ENCODE data around the gene SLC39A11.
"Not testable (repeated sequence)": the region's sequence is repeated elsewhere in the genome, so short reads cannot be mapped to it uniquely, and the experiment has no call there.

The SLC39A11 gene

GRCh38 chr17:72642720-72643119, 449.8 kb downstream of the SLC39A11 start:
- Histone ChIP-seq H3K4me2 (ENCODE audit: low read length, poor library complexity, severe bottlenecking) (no peak overlapping the region), H3K9me3 (ENCODE audit: control insufficient read depth, low read length) (no peaks in the 10 kb centered on the region), H3K9ac (ENCODE audit: low read length) (no peak overlapping the region), H2BK12ac (ENCODE audit: low read length in 2 of 2) (no peak overlapping the region), H2BK15ac (ENCODE audit: low read depth, poor library complexity, severe bottlenecking) (no peak overlapping the region), H3K79me1 (replicated peaks; ENCODE audit: low read length, poor library complexity, severe bottlenecking) (no peaks in the 10 kb centered on the region), H2AFZ (ENCODE audit: low read depth, low read length) (no peak overlapping the region), H3K27me3 (ENCODE audit: control insufficient read depth in 1 of 2, insufficient read depth in 1 of 2, low read length in 2 of 2) (peaks cover 0 to 30% of the 10 kb centered on the region in 2 experiments), H3K4ac (ENCODE audit: low read depth in 1 of 2, low read length in 2 of 2) (no peak overlapping the region), H3K4me3 (ENCODE audit: insufficient read depth in 1 of 2, low read depth in 1 of 2, low read length in 2 of 2) (no peak overlapping the region), H2BK5ac (ENCODE audit: low read depth, low read length, poor library complexity, severe bottlenecking) (no peak overlapping the region), H2AK5ac (ENCODE audit: low read length, severe bottlenecking) (no peak overlapping the region), H3K14ac (ENCODE audit: low read length in 2 of 2) (no peak overlapping the region), H3K27ac (ENCODE audit: low read length, poor library complexity, severe bottlenecking) (no peak overlapping the region), H3K36me3 (ENCODE audit: control insufficient read depth in 1 of 2, insufficient read depth in 2 of 2, low read depth in 1 of 2, low read length in 2 of 2) (no peaks in the 10 kb centered on the region), H3K18ac (ENCODE audit: low read depth in 1 of 2, low read length in 2 of 2) (no peak overlapping the region), H3K23ac (ENCODE audit: low read length in 2 of 2) (no peak overlapping the region), H4K8ac (ENCODE audit: low read length) (no peak overlapping the region), H2BK120ac (ENCODE audit: low read depth, low read length) (no peak overlapping the region), H4K91ac (ENCODE audit: low read length) (no peak overlapping the region), H3K4me1 (ENCODE audit: control insufficient read depth, insufficient read depth, low read depth, low read length) (no peaks in the 10 kb centered on the region)
- no peak for DNase-seq
- 83% methylated on average over 6 of the region's 7 CpGs for WGBS

- Histone ChIP-seq H3K4me1 (ENCODE audit: control insufficient read depth, insufficient read depth, low read depth, low read length) (no peaks in the 10 kb centered on the region), H3K27me3 (ENCODE audit: control insufficient read depth in 1 of 2, insufficient read depth in 1 of 2, low read length in 2 of 2) (peaks cover 0 to 40% of the 10 kb centered on the region in 2 experiments), H3K18ac (ENCODE audit: low read depth in 1 of 2, low read length in 2 of 2) (no peak overlapping the region), H3K9ac (ENCODE audit: low read length) (no peak overlapping the region), H2BK12ac (ENCODE audit: low read length in 2 of 2) (no peak overlapping the region), H3K14ac (ENCODE audit: low read length in 2 of 2) (no peak overlapping the region), H4K8ac (ENCODE audit: low read length) (no peak overlapping the region), H3K23ac (ENCODE audit: low read length in 2 of 2) (no peak overlapping the region), H3K4ac (ENCODE audit: low read depth in 1 of 2, low read length in 2 of 2) (no peak overlapping the region), H2BK120ac (ENCODE audit: low read depth, low read length) (no peak overlapping the region), H3K79me1 (replicated peaks; ENCODE audit: low read length, poor library complexity, severe bottlenecking) (no peaks in the 10 kb centered on the region), H3K27ac (ENCODE audit: low read length, poor library complexity, severe bottlenecking) (no peak overlapping the region), H2AFZ (ENCODE audit: low read depth, low read length) (no peak overlapping the region), H3K36me3 (ENCODE audit: control insufficient read depth in 1 of 2, insufficient read depth in 2 of 2, low read depth in 1 of 2, low read length in 2 of 2) (no peaks in the 10 kb centered on the region), H2BK15ac (ENCODE audit: low read depth, poor library complexity, severe bottlenecking) (no peak overlapping the region), H2BK5ac (ENCODE audit: low read depth, low read length, poor library complexity, severe bottlenecking) (no peak overlapping the region), H2AK5ac (ENCODE audit: low read length, severe bottlenecking) (no peak overlapping the region), H4K91ac (ENCODE audit: low read length) (no peak overlapping the region), H3K4me2 (ENCODE audit: low read length, poor library complexity, severe bottlenecking) (no peak overlapping the region), H3K9me3 (ENCODE audit: control insufficient read depth, low read length) (no peaks in the 10 kb centered on the region), H3K4me3 (ENCODE audit: insufficient read depth in 1 of 2, low read depth in 1 of 2, low read length in 2 of 2) (peak overlapping the region in 1 of 2 experiments; percentile 47)
- WGBS = 84% methylated on average over 60 of the region's 61 CpGs
- DNase-seq = no peak
Observed at GRCh38 chr17:72640415-72641165, 451.9 kb downstream of the SLC39A11 start.

GRCh38 chr17:72639711-72640110, 452.8 kb downstream of the SLC39A11 start:
- 92% methylated on average over 7 of the region's 7 CpGs for WGBS
- H3K18ac ChIP-seq (ENCODE audit: low read depth in 1 of 2, low read length in 2 of 2) = no peak overlapping the region

GRCh38 chr17:72638932-72639331, 453.6 kb downstream of the SLC39A11 start:
- H4K91ac ChIP-seq (ENCODE audit: low read length); H2BK12ac ChIP-seq (ENCODE audit: low read length in 2 of 2); H2BK120ac ChIP-seq (ENCODE audit: low read depth, low read length); H2AFZ ChIP-seq (ENCODE audit: low read depth, low read length); H3K4me2 ChIP-seq (ENCODE audit: low read length, poor library complexity, severe bottlenecking); H3K27ac ChIP-seq (ENCODE audit: low read length, poor library complexity, severe bottlenecking); H4K8ac ChIP-seq (ENCODE audit: low read length); H3K18ac ChIP-seq (ENCODE audit: low read depth in 1 of 2, low read length in 2 of 2); H3K36me3 ChIP-seq (ENCODE audit: control insufficient read depth in 1 of 2, insufficient read depth in 2 of 2, low read depth in 1 of 2, low read length in 2 of 2); H3K9me3 ChIP-seq (ENCODE audit: control insufficient read depth, low read length); H3K4me1 ChIP-seq (ENCODE audit: control insufficient read depth, insufficient read depth, low read depth, low read length); H2BK5ac ChIP-seq (ENCODE audit: low read depth, low read length, poor library complexity, severe bottlenecking); H3K23ac ChIP-seq (ENCODE audit: low read length in 2 of 2); H2AK5ac ChIP-seq (ENCODE audit: low read length, severe bottlenecking); H3K4ac ChIP-seq (ENCODE audit: low read depth in 1 of 2, low read length in 2 of 2); DNase-seq; H3K4me3 ChIP-seq (ENCODE audit: insufficient read depth in 1 of 2, low read depth in 1 of 2, low read length in 2 of 2); H3K9ac ChIP-seq (ENCODE audit: low read length); H3K79me1 ChIP-seq (replicated peaks; ENCODE audit: low read length, poor library complexity, severe bottlenecking); H2BK15ac ChIP-seq (ENCODE audit: low read depth, poor library complexity, severe bottlenecking); H3K14ac ChIP-seq (ENCODE audit: low read length in 2 of 2): not testable (repeated sequence)
- WGBS = 99% methylated on average over 2 of the region's 3 CpGs
- H3K27me3 ChIP-seq (ENCODE audit: control insufficient read depth in 1 of 2, insufficient read depth in 1 of 2, low read length in 2 of 2) = peaks cover 0 to 50% of the 10 kb centered on the region in 2 experiments

More at GRCh38 chr17:72639711-72640110, 452.8 kb downstream of the SLC39A11 start:
- Histone ChIP-seq H2BK12ac (ENCODE audit: low read length in 2 of 2) (no peak overlapping the region), H3K4me2 (ENCODE audit: low read length, poor library complexity, severe bottlenecking) (no peak overlapping the region), H2BK15ac (ENCODE audit: low read depth, poor library complexity, severe bottlenecking) (no peak overlapping the region), H4K8ac (ENCODE audit: low read length) (no peak overlapping the region), H4K91ac (ENCODE audit: low read length) (no peak overlapping the region), H3K27ac (ENCODE audit: low read length, poor library complexity, severe bottlenecking) (no peak overlapping the region), H3K9me3 (ENCODE audit: control insufficient read depth, low read length) (no peaks in the 10 kb centered on the region), H3K4me1 (ENCODE audit: control insufficient read depth, insufficient read depth, low read depth, low read length) (no peaks in the 10 kb centered on the region), H3K79me1 (replicated peaks; ENCODE audit: low read length, poor library complexity, severe bottlenecking) (no peaks in the 10 kb centered on the region), H2AK5ac (ENCODE audit: low read length, severe bottlenecking) (no peak overlapping the region), H3K36me3 (ENCODE audit: control insufficient read depth in 1 of 2, insufficient read depth in 2 of 2, low read depth in 1 of 2, low read length in 2 of 2) (no peaks in the 10 kb centered on the region), H3K9ac (ENCODE audit: low read length) (no peak overlapping the region), H2AFZ (ENCODE audit: low read depth, low read length) (no peak overlapping the region), H2BK5ac (ENCODE audit: low read depth, low read length, poor library complexity, severe bottlenecking) (no peak overlapping the region), H2BK120ac (ENCODE audit: low read depth, low read length) (no peak overlapping the region), H3K4me3 (ENCODE audit: insufficient read depth in 1 of 2, low read depth in 1 of 2, low read length in 2 of 2) (no peak overlapping the region), H3K14ac (ENCODE audit: low read length in 2 of 2) (no peak overlapping the region), H3K4ac (ENCODE audit: low read depth in 1 of 2, low read length in 2 of 2) (no peak overlapping the region), H3K27me3 (ENCODE audit: control insufficient read depth in 1 of 2, insufficient read depth in 1 of 2, low read length in 2 of 2) (peaks cover 0 to 47% of the 10 kb centered on the region in 2 experiments), H3K23ac (ENCODE audit: low read length in 2 of 2) (no peak overlapping the region)
- no peak for DNase-seq

All from mesenchymal stem cell (in vitro differentiated cells and primary cell).